Gastroesophageal sphincter (tissue), 4 donors: ENCODE results near the gene GADL1. TPM values are rescaled to one million over a fixed set of nuclear protein-coding genes. Genes with fewer than 3 reads are reported as not detected.

Source experiments
- ATAC-seq: fragments of 150-250 bp; one replicate; pipeline ENCODE4 v1.9.1; 2016; ENCODE audit warnings: mild to moderate bottlenecking, moderate library complexity
- H3K27ac ChIP-seq, 4 donors: fragments of 200-600 bp; sonication (generic) in 3 of 4; 1 replicate in 3 of 4; 2 replicates in 1 of 4; pipeline ENCODE4 v1.5.1; 2016 to 2019
- H3K27me3 ChIP-seq: fragments of 200-600 bp; sonication (generic); one replicate; pipeline ENCODE4 v1.5.1; 2019
- H3K36me3 ChIP-seq, 2 donors: fragments of 200-600 bp; sonication (generic); one replicate each; pipeline ENCODE4 v1.5.1; 2019; ENCODE audit warnings: control low read depth in 1 of 2
- H3K4me1 ChIP-seq, 3 donors: fragments of 200-600 bp; sonication (generic); 1 replicate in 2 of 3; 2 replicates in 1 of 3; pipeline ENCODE4 v1.5.1; 2016 to 2019; ENCODE audit warnings: control low read depth in 2 of 3
- H3K4me3 ChIP-seq, 2 donors: fragments of 200-600 bp; sonication (generic); one replicate each; pipeline ENCODE4 v1.5.1; 2019; ENCODE audit warnings: mild to moderate bottlenecking in 1 of 2, moderate library complexity in 1 of 2
- H3K9me3 ChIP-seq, 3 donors: fragments of 200-600 bp; sonication (generic); one replicate each; pipeline ENCODE4 v1.5.1; 2017 to 2019; ENCODE audit warnings: control low read depth in 2 of 3
- EP300 ChIP-seq: sonication (generic); formaldehyde crosslinking; IDR thresholded peaks from one replicate; pipeline ENCODE4 v1.6.1; 2017; ENCODE audit warnings: antibody characterized with exemption, mild to moderate bottlenecking
- POLR2A ChIP-seq, 2 donors: fragments of 450-650 bp; IDR thresholded peaks; one replicate each; pipeline ENCODE4 v1.6.1; 2017; ENCODE audit warnings: antibody characterized with exemption in 2 of 2, mild to moderate bottlenecking in 2 of 2, moderate library complexity in 1 of 2
- POLR2AphosphoS5 ChIP-seq: sonication (generic); formaldehyde crosslinking; IDR thresholded peaks from one replicate; pipeline ENCODE4 v1.6.1; 2017; ENCODE audit warnings: antibody characterized with exemption
- WGBS, 2 donors: methylation state at CpG; one replicate each; pipeline ENCODE4 v1.1.5; 2018; ENCODE audit warnings: low coverage in 1 of 2; 5-methylcytosine and 5-hydroxymethylcytosine counted together
- total RNA-seq, 4 donors: library from RNA; depleted of rRNA; stranded (reverse); fragments of >200 nt; gene quantifications; one replicate each; pipeline ENCODE4 v1.1.0, GENCODE V29; 2016
- TF ChIP-seq, protein P1 (sequence below), 4 experiments: fragments of 200-600 bp in 2 of 4; fragments of 450-650 bp in 2 of 4; sonication (generic) in 1 of 4; IDR thresholded peaks; one replicate each; pipeline ENCODE4 v1.5.1; 2017 to 2019; ENCODE audit warnings: antibody characterized with exemption in 4 of 4, mild to moderate bottlenecking in 2 of 4, moderate library complexity in 2 of 4

Gene GADL1
- total RNA-seq, 4 donors from 2014 or later = 2.2 to 20.9 (median 3.9) TPM

DNA sequence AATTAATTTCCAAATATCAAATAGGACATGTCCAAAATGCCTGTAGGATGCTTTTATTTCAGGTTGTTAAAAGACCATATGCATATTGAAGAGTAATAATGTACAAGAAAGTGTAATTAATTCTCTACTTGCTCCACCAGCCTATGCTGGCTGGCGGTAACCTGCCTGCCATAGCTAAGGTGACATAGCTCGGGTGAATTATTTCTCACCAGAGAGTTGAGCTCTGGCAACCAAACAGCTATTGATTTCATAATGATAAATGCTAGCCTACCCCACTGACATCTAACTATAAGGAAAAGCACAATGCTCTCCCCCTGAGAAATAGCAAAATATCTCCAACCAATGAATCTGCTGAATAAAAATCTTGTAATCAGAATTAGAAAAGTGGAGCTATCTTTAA is 48.9 kb downstream of the GADL1 start:
- no peak for ATAC-seq
- peaks cover 0 to 6% of the 10 kb centered on the region in 2 donors for H3K36me3 ChIP-seq
- TF ChIP-seq POLR2A (IDR thresholded peaks at IDR 0.05) (no peak), POLR2AphosphoS5 (no peak), EP300 (no peak)
- TF ChIP-seq, protein P1, sequence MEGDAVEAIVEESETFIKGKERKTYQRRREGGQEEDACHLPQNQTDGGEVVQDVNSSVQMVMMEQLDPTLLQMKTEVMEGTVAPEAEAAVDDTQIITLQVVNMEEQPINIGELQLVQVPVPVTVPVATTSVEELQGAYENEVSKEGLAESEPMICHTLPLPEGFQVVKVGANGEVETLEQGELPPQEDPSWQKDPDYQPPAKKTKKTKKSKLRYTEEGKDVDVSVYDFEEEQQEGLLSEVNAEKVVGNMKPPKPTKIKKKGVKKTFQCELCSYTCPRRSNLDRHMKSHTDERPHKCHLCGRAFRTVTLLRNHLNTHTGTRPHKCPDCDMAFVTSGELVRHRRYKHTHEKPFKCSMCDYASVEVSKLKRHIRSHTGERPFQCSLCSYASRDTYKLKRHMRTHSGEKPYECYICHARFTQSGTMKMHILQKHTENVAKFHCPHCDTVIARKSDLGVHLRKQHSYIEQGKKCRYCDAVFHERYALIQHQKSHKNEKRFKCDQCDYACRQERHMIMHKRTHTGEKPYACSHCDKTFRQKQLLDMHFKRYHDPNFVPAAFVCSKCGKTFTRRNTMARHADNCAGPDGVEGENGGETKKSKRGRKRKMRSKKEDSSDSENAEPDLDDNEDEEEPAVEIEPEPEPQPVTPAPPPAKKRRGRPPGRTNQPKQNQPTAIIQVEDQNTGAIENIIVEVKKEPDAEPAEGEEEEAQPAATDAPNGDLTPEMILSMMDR (IDR thresholded peaks at IDR 0.05) = no peak
- peaks cover 0 to 3% (median 0%) of the 10 kb centered on the region in 3 donors for H3K4me1 ChIP-seq
- 100% methylated on average over 1 to 2 of the region's 2 CpGs for WGBS, 2 donors
- H3K4me3 ChIP-seq = no peak overlapping the region
- no peak overlapping the region for H3K27ac ChIP-seq
- no peaks in the 10 kb centered on the region for H3K27me3 ChIP-seq
- H3K9me3 ChIP-seq = no peaks in the 10 kb centered on the region

DNA sequence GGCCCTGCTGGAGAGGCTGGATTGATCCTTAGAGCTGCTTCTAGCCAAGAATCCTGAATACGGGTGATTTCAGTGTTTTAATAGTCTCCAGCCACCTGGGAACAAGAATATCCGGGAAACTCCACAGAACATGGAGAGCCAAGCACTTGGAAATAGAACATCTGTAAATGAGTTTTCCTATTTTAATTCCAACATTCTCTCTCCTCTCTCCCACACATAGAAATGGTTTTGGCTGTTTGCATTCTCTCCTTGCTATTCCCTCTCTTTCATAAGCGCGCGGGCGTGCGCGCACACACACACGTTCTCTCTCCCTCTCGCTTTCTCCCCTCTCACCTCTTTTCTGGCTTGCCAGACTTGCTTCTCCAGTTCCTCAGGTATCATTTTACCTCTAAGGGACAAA is 50.6 kb downstream of the GADL1 start:
- Histone ChIP-seq H3K36me3 (peaks cover 0 to 6% of the 10 kb centered on the region in 2 donors), H3K4me3 (no peak overlapping the region), H3K27ac (no peak overlapping the region), H3K27me3 (no peaks in the 10 kb centered on the region), H3K9me3 (no peaks in the 10 kb centered on the region), H3K4me1 (peaks cover 0 to 3% (median 0%) of the 10 kb centered on the region in 3 donors)
- no peak for TF ChIP-seq POLR2A (IDR thresholded peaks at IDR 0.05)
- no peak for TF ChIP-seq POLR2AphosphoS5
- TF ChIP-seq, protein P1 (IDR thresholded peaks at IDR 0.05) = no peak
- no peak for TF ChIP-seq EP300
- ATAC-seq = no peak
- WGBS, 2 donors = 66 to 69% methylated on average over 10 of the region's 10 CpGs

DNA sequence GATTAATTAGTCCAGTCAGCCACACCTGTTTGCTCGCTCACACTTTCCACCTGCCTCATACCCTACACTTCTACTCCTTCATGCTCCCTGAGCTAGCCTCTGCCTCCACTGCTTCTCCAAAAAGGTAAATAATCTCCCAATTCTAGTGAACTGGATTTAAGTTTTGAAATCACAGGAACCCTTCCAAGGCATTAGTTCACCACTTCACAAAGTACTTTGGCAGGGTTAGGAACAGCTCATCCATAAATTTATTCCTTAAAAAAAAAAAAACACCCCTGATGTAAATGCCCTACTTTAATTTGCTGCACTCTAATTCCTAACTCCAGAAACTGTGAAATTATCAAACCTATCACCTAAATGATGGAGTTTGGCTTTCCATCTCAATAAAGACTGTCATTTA is 58.3 kb downstream of the GADL1 start:
- Histone ChIP-seq H3K9me3 (no peaks in the 10 kb centered on the region), H3K27me3 (no peaks in the 10 kb centered on the region), H3K27ac (no peak overlapping the region), H3K4me1 (peaks cover 0 to 20% (median 2%) of the 10 kb centered on the region in 3 donors), H3K4me3 (no peak overlapping the region), H3K36me3 (no peaks in the 10 kb centered on the region)
- no peak for ATAC-seq
- 100% methylated on average over 1 of the region's 1 CpG for WGBS, 2 donors
- no peak for TF ChIP-seq POLR2AphosphoS5
- TF ChIP-seq EP300 = no peak
- TF ChIP-seq POLR2A (IDR thresholded peaks at IDR 0.05) = no peak
- TF ChIP-seq, protein P1 (IDR thresholded peaks at IDR 0.05) = no peak

DNA sequence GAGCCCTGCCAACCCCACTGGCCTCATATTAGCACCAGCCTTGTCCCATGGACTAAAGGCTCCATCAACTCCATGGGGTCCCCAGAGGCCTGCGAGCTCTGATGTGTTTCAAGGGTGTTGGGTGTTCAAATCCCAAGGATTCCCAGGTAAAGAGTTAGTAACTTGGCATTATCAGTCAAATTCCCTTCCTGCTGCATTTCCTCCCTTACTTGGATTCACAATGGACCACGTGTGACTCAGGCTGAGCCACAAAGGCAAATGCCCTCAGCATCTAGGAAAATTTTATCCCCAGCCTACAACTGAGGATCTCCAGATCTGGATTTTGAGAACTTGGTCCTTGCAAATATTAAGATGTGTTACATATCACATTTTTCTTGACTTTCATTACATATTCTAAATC is 58.8 kb downstream of the GADL1 start:
- WGBS, 2 donors = 67 to 68% methylated on average over 1 to 2 of the region's 2 CpGs
- H3K4me3 ChIP-seq = no peak overlapping the region
- no peak overlapping the region for H3K27ac ChIP-seq
- H3K9me3 ChIP-seq = no peaks in the 10 kb centered on the region
- H3K36me3 ChIP-seq = no peaks in the 10 kb centered on the region
- TF ChIP-seq EP300 = no peak
- TF ChIP-seq, protein P1 (IDR thresholded peaks at IDR 0.05) = no peak
- no peak for TF ChIP-seq POLR2A (IDR thresholded peaks at IDR 0.05)
- TF ChIP-seq POLR2AphosphoS5 = no peak
- no peaks in the 10 kb centered on the region for H3K27me3 ChIP-seq
- peaks cover 0 to 20% (median 2%) of the 10 kb centered on the region in 3 donors for H3K4me1 ChIP-seq
- ATAC-seq = no peak

DNA sequence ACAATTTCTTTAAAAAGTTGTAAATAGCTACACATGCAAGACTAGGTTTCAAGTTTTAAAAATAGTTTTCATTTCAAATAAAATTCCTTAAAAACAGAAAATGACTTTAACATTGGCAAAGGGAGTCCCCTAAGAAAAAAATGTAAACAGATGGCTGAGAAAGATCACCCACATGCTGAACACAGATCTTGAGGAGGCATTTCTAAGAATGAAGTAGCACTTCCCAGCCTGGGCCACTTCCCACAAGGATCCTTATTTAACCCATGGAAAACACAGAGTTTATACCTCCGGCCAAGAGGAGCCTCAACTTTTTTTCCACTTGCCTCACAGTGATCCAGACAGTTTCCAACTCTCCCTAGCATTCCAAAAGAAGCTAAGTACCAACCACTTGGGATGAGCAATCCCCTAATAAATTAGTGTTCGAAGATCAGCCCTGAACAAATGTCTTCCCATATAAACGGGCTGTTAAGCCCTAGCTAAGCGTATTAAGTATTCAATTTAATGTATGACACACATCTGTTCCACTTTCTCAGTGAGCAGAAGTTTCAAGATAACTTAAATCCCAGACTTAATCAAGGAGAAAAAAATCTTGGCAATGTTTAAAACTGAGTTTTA is 61.4 kb downstream of the GADL1 start:
- TF ChIP-seq POLR2A (IDR thresholded peaks at IDR 0.05) (no peak), POLR2AphosphoS5 (no peak), EP300 (no peak)
- TF ChIP-seq, protein P1 (IDR thresholded peaks at IDR 0.05) = no peak
- Histone ChIP-seq H3K4me3 (no peak overlapping the region), H3K4me1 (peaks cover 0 to 20% (median 2%) of the 10 kb centered on the region in 3 donors), H3K27me3 (no peaks in the 10 kb centered on the region), H3K9me3 (no peaks in the 10 kb centered on the region), H3K27ac (no peak overlapping the region), H3K36me3 (no peaks in the 10 kb centered on the region)
- no peak for ATAC-seq
- WGBS, 2 donors = 37 to 75% methylated on average over 4 of the region's 4 CpGs
